HG03457 (cell line): ENCODE results near the gene UCK1.
A peak's percentile ranks its signal among the peaks of the same experiment; 100 is the strongest.
"Not testable (repeated sequence)": the region's sequence is repeated elsewhere in the genome, so short reads cannot be mapped to it uniquely, and the experiment has no call there.

Source experiments
- ATAC-seq: cut with Tn5 transposase; IDR thresholded peaks from one replicate; pipeline ENCODE4 v1.9.1; 2021; ENCODE audit warnings: moderate number of reproducible peaks; ENCODE audit not compliant: unreplicated experiment

UCK1 gene

GRCh38 chr9:131554087-131554842 lies 23.2 kb upstream of the UCK1 start:
- ATAC-seq = no peak

GRCh38 chr9:131552030-131552429 lies 21.0 kb upstream of the UCK1 start:
- no peak for ATAC-seq

DNA sequence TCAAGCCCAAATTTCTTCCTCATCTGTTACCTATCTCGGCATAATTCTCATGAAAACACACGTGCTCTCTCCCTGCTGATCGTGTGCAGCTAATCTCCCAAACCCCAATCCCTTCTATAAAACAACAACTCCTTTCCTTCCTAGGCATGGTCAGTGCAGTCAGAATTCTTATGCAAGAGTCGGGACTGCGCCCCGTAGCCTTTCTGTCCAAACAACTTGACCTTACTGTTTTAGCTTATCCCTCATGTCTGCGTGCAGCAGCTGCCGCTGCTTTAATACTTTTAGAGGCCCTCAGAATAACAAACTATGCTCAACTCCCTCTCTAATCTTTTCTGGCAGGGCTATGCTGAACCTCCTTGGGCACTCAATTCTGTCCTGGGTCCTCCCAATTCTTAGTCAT lies 19.4 kb upstream of the UCK1 start:
- not testable (repeated sequence) for ATAC-seq

GRCh38 chr9:131549186-131549585 lies 18.1 kb upstream of the UCK1 start:
- ATAC-seq = not testable (repeated sequence)

GRCh38 chr9:131546336-131547084 lies 15.4 kb upstream of the UCK1 start:
- no peak for ATAC-seq

- no peak for ATAC-seq
Observed at GRCh38 chr9:131545786-131546335, 14.8 kb upstream of the UCK1 start.

- no peak for ATAC-seq
Observed at GRCh38 chr9:131545003-131545785, 14.1 kb upstream of the UCK1 start, which contains the start of gene PRRT1B. PRRT1B (plus strand) TSS chr9:131545523; CDS start chr9:131545616, 93 bp downstream.

DNA sequence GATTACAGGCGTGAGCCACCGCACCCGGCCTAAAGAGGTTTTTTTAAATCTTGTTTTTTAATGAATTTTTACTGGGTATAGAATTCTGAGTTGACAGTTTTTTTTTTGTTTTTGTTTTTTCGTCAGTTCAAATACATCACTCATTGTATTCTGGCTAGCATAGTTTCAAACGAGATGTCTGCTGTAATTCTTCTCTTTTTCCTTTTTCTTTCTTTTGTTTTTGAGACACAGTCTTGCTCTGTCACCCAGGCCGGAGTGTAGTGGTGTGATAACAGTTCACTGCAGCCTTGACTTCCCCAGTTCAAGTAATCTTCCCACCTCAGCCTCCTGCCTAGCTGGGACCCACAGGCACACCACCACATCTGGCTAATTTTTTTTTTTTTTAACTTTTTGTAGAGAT lies 12.1 kb upstream of the UCK1 start:
- no peak for ATAC-seq

- no peak for ATAC-seq
Observed at GRCh38 chr9:131539223-131539923, 8.3 kb upstream of the UCK1 start.

DNA sequence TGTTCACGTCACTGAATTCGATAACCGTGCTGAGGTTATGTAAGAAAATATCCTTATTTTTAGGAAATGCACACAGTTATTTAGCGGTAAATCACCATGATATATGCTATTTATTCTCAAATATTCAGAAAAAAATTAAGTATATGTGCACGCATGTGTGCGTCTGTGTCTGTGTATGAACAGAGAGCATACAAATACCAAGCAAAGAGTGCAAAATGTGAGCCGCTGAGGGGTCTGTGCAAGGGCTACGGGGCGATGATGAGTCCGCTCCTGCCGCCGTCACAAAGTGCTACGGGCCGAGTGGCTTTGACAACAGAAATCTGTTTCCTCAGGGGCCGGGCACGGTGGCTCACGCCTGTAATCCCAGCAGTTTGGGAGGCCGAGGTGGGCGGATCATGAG lies 6.9 kb upstream of the UCK1 start:
- no peak for ATAC-seq

GRCh38 chr9:131534721-131535237 lies 3.7 kb upstream of the UCK1 start:
- ATAC-seq = no peak

- peak; percentile 13 for ATAC-seq
Observed at GRCh38 chr9:131530546-131530919, 530 bp downstream of the UCK1 start.

DNA sequence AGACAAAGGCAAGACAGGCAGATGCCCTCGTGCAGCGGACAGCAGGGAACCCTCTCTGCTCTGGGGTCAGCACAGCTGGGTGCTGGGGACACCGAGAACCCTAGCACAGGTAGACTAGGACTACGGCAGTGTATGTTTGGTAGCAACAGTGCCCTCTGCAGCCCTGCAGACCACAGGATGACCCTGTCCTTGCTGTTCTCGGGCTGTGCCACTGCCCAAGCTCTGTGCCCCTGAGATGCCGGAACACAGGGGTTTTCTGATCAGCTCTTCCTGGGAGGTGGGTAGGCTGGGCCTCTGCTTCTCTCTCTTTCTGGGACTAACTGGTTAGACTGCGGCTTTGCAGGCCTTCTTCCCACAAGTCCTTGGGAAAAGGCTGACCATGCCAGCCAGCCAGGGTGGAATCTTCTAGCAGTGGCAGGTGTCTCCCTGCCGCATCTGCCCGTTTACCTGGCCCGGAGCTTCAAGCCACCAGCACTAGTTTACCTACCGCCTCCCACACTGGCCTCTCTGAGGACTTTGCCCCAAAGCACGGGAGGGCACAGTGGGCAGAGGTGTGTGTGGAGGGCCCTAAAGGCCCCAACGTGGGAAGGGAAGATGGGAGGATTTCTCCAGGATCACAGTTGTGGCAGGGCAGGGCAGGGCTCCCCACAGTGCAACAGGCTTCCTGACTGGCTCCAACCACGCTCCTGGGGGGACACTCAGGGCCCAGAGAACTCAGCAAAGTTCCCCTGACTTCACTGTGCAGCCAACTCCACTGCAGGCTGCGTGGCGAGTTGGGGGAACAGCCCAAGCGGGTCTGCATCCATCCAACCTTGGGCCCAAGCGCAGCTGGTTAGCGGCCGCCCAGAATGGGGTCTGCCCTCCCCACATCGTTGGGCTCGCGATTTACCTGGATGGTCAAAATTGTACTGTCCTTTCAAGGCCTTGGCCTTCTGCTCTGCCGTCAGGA lies 1.2 kb downstream of the UCK1 start:
- ATAC-seq = no peak

DNA sequence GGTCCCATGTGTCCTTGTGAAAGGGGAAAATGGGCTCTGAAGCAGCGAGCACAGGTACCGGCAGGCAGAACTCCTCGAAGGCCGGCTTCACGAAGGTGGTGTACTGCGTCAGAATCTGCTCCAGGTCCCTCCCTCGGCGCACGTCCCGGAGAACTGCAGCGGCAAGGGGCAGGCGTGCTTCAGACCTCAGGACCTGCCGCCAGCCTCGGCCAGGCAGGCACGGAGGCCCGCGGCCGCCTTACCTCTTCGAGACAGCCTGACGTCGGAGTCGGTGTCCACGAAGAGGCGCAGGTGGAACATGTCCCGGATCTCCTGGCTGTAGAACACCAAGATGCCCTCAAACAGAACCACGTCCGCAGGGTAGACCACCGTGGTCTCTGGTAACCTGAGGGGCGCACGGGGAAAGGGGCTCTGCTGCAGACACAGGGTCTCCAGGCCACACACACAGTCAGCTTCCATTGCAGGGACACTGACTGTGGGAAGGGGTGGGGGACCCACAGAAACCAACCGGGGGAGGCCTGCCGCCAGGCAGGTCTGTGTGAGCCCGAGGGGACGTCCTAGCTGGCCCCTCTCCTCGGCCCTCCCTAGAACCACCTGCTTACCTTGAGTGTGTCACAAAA lies 2.1 kb downstream of the UCK1 start:
- ATAC-seq = no peak

GRCh38 chr9:131528186-131528585 lies 2.9 kb downstream of the UCK1 start:
- ATAC-seq = no peak

- ATAC-seq = no peak
Observed at GRCh38 chr9:131525643-131526565, 5.2 kb downstream of the UCK1 start.

GRCh38 chr9:131524665-131525315 lies 6.3 kb downstream of the UCK1 start:
- ATAC-seq = no peak
